Stimulated activated CD4-positive, alpha-beta T cell treated with anti-CD3 and anti-CD28 coated beads, Interleukin-15, amount 100 ng/mL, for 1 hour (primary cell): ENCODE measurements around the gene PLXNA1.

Source experiments
- DNase-seq, 2 donors: peaks; one replicate each; pipeline ENCODE4 v3.0.0-alpha.2; 2020; ENCODE audit warnings: low read depth in 1 of 2, low spot score in 1 of 2

Gene PLXNA1

GRCh38 chr3:126982471-126983175, at the start of gene PLXNA1:
Gene PLXNA1 (plus strand): TSS chr3:126983115. CDS start chr3:126988594, 5,479 bp downstream.
- DNase-seq = peak; percentile 78 to 81

GRCh38 chr3:126934031-126934531, 48.8 kb upstream of the PLXNA1 start:
- no peak for DNase-seq

- no peak for DNase-seq
Observed at GRCh38 chr3:126934991-126935390, 47.9 kb upstream of the PLXNA1 start.

- DNase-seq = no peak
Observed at GRCh38 chr3:126935756-126936509, 47.0 kb upstream of the PLXNA1 start.

- DNase-seq = no peak
Observed at GRCh38 chr3:126936853-126937425, 46.0 kb upstream of the PLXNA1 start.

GRCh38 chr3:126937533-126937932, 45.4 kb upstream of the PLXNA1 start:
- DNase-seq = no peak

- DNase-seq = no peak
Observed at GRCh38 chr3:126937973-126938372, 44.9 kb upstream of the PLXNA1 start.

- no peak for DNase-seq
Observed at GRCh38 chr3:126938520-126939337, 44.2 kb upstream of the PLXNA1 start.

- no peak for DNase-seq
Observed at GRCh38 chr3:126939338-126939718, 43.6 kb upstream of the PLXNA1 start.

GRCh38 chr3:126939733-126940132, 43.2 kb upstream of the PLXNA1 start:
- no peak for DNase-seq

GRCh38 chr3:126941721-126942270, 41.1 kb upstream of the PLXNA1 start:
- DNase-seq = no peak

GRCh38 chr3:126944089-126944965, 38.6 kb upstream of the PLXNA1 start:
- DNase-seq = no peak

- DNase-seq = no peak
Observed at GRCh38 chr3:126945171-126945721, 37.7 kb upstream of the PLXNA1 start.

GRCh38 chr3:126945891-126946290, 37.0 kb upstream of the PLXNA1 start:
- no peak for DNase-seq

GRCh38 chr3:126946405-126946804, 36.5 kb upstream of the PLXNA1 start:
- DNase-seq = no peak

GRCh38 chr3:126947429-126947828, 35.5 kb upstream of the PLXNA1 start:
- DNase-seq = no peak

- no peak for DNase-seq
Observed at GRCh38 chr3:126948980-126949535, 33.9 kb upstream of the PLXNA1 start.

GRCh38 chr3:126951561-126951960, 31.4 kb upstream of the PLXNA1 start:
- no peak for DNase-seq

GRCh38 chr3:126952261-126952982, 30.5 kb upstream of the PLXNA1 start:
- DNase-seq = no peak
